Measurements from ENCODE around the gene THADA.
"Not testable (repeated sequence)": the region's sequence is repeated elsewhere in the genome, so short reads cannot be mapped to it uniquely, and the experiment has no call there.

THADA gene

GRCh38 chr2:43572244-43572643, 23.6 kb downstream of the THADA start:
- H3K4me1 Mint-ChIP-seq: peaks cover 5 to 8% of the 10 kb centered on the region in 2 donors
- no peak overlapping the region for H3K27ac Mint-ChIP-seq
- no peak overlapping the region for H3K4me3 Mint-ChIP-seq
- H3K9me3 Mint-ChIP-seq: no peaks in the 10 kb centered on the region
- ATAC-seq (replicated peaks) (no peak), DNase-seq (no peak)
- H3K27me3 Mint-ChIP-seq: no peaks in the 10 kb centered on the region
- H3K36me3 Mint-ChIP-seq: peaks cover 28 to 43% of the 10 kb centered on the region in 2 donors

DNA sequence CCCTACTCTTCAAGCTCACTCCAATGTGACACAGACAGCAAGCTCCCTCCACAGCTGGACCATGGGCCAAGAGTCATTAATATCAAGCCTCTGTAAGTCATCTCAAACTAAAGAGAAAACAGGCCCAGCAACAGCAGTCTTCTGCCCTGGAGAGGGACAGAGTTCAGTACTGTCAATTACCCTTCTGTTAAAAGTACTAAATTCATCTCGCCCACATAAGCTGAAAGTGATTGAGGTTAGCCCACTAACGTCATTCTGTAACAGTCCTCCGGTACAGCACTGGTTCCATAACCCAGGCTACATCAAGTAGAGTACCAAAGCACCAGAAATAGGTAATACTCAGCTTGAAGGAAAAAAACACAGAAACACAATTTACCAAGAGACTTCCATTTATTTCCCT, 25.9 kb downstream of the THADA start:
- ATAC-seq (replicated peaks): peak in 1 of 2 donors; percentile 41
- H3K36me3 Mint-ChIP-seq: peaks cover 25 to 38% of the 10 kb centered on the region in 2 donors

DNA sequence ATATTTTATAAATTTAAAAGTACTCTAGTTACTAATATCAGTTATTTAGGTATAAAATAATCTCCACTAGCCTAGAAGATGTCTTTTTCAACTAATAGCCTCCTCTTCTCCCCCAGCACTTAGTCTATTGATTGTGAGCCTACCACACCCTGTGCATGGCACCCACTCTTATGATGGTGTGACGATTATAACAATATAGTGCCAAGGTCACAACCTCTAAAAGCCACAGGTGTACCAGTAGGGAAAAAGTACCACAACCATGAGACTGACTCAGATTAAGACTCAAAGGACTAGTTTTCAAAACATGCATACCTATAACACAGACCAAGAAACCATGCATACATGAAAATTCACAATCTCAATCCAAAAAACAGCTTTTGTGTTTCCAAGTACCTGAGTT, 27.6 kb downstream of the THADA start:
- Mint-ChIP-seq H3K4me3 (no peak overlapping the region), H3K9me3 (no peaks in the 10 kb centered on the region), H3K4me1 (peaks cover 10 to 24% of the 10 kb centered on the region in 2 donors), H3K36me3 (peaks cover 31 to 42% of the 10 kb centered on the region in 2 donors), H3K27me3 (no peaks in the 10 kb centered on the region), H3K27ac (no peak overlapping the region)
- ATAC-seq (replicated peaks): no peak
- no peak for DNase-seq

More for the DNA sequence above, 25.9 kb downstream of the THADA start:
- H3K9me3 Mint-ChIP-seq: no peaks in the 10 kb centered on the region
- H3K27ac Mint-ChIP-seq: no peak overlapping the region
- no peak for DNase-seq
- H3K4me3 Mint-ChIP-seq: no peak overlapping the region
- no peaks in the 10 kb centered on the region for H3K27me3 Mint-ChIP-seq
- H3K4me1 Mint-ChIP-seq: peaks cover 10 to 24% of the 10 kb centered on the region in 2 donors

DNA sequence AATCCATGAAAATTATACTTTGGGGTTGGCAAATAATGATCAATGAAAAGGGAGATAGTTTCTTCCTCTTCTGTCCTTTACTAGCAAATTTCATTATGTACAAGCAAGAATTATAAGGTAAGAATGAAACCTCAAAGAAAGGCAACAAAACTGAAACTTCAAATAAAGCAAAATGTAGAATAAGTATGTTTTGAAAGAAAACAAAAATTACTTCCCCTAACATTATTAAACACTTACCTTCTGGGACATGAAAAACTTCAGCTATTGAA, 29.4 kb downstream of the THADA start:
- Mint-ChIP-seq H3K4me3 (no peak overlapping the region), H3K9me3 (no peaks in the 10 kb centered on the region), H3K4me1 (peaks cover 8 to 24% of the 10 kb centered on the region in 2 donors), H3K36me3 (peaks cover 27 to 45% of the 10 kb centered on the region in 2 donors), H3K27ac (no peak overlapping the region), H3K27me3 (no peaks in the 10 kb centered on the region)
- ATAC-seq (replicated peaks) (peak; percentile 72 to 76), DNase-seq (no peak)

- H3K36me3 Mint-ChIP-seq: peaks cover 27 to 51% of the 10 kb centered on the region in 2 donors
- no peak overlapping the region for H3K4me3 Mint-ChIP-seq
- H3K4me1 Mint-ChIP-seq: peaks cover 8 to 24% of the 10 kb centered on the region in 2 donors
- no peaks in the 10 kb centered on the region for H3K27me3 Mint-ChIP-seq
- ATAC-seq (replicated peaks): no peak
- DNase-seq: no peak
- H3K27ac Mint-ChIP-seq: no peak overlapping the region
- H3K9me3 Mint-ChIP-seq: no peaks in the 10 kb centered on the region
Observed at GRCh38 chr2:43563679-43564078, 32.2 kb downstream of the THADA start.

DNA sequence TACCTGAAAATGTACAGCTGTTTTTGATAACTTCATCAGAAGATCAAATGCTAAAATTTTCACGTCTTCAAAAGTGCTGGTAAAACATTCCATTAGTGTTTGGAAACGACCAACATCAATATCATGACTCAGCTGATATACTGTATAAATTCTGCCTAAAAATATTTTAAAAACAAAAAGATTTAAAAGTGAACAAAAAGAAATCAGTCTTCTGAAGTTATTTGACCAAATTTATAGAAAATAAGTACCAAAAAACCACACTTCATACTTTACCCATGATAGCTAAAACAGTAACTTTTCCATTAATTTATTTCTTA, 35.6 kb downstream of the THADA start:
- ATAC-seq (replicated peaks) (no peak), DNase-seq (no peak)
- no peaks in the 10 kb centered on the region for H3K27me3 Mint-ChIP-seq
- no peak overlapping the region for H3K4me3 Mint-ChIP-seq
- no peaks in the 10 kb centered on the region for H3K9me3 Mint-ChIP-seq
- H3K4me1 Mint-ChIP-seq: no peaks in the 10 kb centered on the region
- H3K36me3 Mint-ChIP-seq: peaks cover 27 to 54% of the 10 kb centered on the region in 2 donors
- H3K27ac Mint-ChIP-seq: no peak overlapping the region

DNA sequence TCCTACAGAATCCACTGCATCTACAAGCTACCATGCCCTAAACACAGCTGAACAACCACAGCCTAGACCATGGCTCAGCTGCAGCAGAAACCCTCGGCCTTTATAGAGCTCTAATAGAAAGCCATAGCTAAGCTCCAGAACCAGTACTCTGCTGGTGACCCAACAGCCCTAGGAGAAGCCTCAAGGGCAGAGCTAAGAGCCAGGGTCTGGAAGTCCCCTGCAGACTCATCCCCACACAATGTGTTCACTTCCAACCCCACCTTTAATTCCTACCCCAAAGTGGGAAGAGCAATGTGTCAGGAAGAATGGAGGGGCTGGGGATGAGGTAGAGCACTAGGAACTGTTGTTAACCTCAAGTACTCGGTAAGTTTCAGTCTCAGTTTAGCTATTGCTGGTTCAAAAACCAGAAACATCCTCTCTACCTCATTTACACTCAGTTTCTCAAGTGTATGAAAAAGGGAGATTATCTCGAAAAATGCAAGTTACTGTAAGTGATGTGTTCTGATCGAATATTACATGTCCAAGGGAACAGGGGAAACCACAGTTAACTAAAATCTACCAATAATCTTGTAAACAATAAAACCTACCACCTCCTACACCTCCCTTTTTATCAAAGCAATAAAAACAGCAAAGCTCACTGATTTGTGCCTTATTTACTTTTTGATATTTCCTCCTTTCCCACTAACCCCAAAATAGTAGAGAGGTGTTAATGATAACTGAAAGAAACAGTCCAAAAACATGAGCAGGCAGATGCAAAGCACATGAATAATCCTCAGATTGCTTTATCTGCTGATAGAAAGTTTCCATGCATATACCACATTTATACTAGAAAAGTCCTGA, 36.2 kb downstream of the THADA start:
- Mint-ChIP-seq H3K4me3 (no peak overlapping the region), H3K27ac (no peak overlapping the region), H3K27me3 (no peaks in the 10 kb centered on the region), H3K4me1 (no peaks in the 10 kb centered on the region), H3K36me3 (peaks cover 27 to 53% of the 10 kb centered on the region in 2 donors), H3K9me3 (no peaks in the 10 kb centered on the region)
- DNase-seq (no peak), ATAC-seq (replicated peaks) (no peak)

DNA sequence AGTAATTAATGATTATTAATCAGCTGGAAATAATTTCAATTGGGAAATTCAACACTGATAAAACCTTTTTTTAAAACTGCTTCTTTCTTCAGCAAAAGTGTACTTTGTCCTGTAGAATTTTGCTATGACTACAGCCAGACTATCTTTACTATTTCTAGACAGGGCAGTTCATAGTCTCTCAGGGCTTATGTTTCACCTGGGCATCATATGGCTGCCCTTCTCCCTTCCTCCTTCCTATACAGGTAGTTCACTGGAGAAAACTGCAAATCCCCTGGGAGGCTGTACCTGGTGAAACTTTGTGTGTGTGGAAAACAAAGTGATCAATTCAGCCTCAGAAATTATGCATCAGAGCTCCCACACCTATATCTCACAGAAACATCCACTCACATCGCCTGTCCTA, 38.6 kb downstream of the THADA start:
- peaks cover 24 to 46% of the 10 kb centered on the region in 2 donors for H3K36me3 Mint-ChIP-seq
- DNase-seq (no peak), ATAC-seq (replicated peaks) (no peak)
- H3K27ac Mint-ChIP-seq: no peak overlapping the region
- H3K9me3 Mint-ChIP-seq: no peaks in the 10 kb centered on the region
- H3K27me3 Mint-ChIP-seq: no peaks in the 10 kb centered on the region
- no peaks in the 10 kb centered on the region for H3K4me1 Mint-ChIP-seq
- no peak overlapping the region for H3K4me3 Mint-ChIP-seq

DNA sequence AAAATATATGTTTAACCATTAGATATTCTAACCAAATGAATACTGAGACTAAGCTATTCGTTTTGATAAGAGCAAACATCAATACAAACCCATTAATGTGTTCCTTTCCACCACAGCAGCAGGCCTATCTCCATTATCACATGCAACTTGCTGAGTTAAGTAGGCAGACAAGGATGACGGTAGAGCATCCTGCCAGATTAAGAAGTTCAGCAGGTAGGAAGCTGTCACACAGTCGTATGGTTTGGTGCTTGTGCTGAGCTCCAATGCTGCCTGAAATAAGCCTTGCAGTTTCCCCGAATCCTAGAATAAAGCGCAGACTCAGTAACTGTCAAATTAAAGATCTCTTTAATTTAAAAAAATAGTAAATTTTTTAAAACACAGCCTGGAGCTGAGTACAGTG, 39.6 kb downstream of the THADA start:
- Mint-ChIP-seq H3K4me1 (no peaks in the 10 kb centered on the region), H3K27ac (no peak overlapping the region), H3K9me3 (no peaks in the 10 kb centered on the region), H3K36me3 (peaks cover 24 to 42% of the 10 kb centered on the region in 2 donors), H3K27me3 (no peaks in the 10 kb centered on the region), H3K4me3 (no peak overlapping the region)
- ATAC-seq (replicated peaks) (no peak), DNase-seq (no peak)

- Mint-ChIP-seq H3K27ac (no peak overlapping the region), H3K4me1 (no peaks in the 10 kb centered on the region), H3K9me3 (no peaks in the 10 kb centered on the region), H3K4me3 (no peak overlapping the region), H3K27me3 (no peaks in the 10 kb centered on the region), H3K36me3 (peaks cover 30 to 38% of the 10 kb centered on the region in 2 donors)
- ATAC-seq (replicated peaks): no peak
- DNase-seq: no peak
Observed at GRCh38 chr2:43553341-43553855, 42.4 kb downstream of the THADA start.

GRCh38 chr2:43551990-43552389, 43.8 kb downstream of the THADA start:
- Mint-ChIP-seq H3K4me1 (no peaks in the 10 kb centered on the region), H3K27ac (no peak overlapping the region), H3K36me3 (peaks cover 31 to 42% of the 10 kb centered on the region in 2 donors), H3K9me3 (no peaks in the 10 kb centered on the region), H3K4me3 (no peak overlapping the region), H3K27me3 (no peaks in the 10 kb centered on the region)
- ATAC-seq (replicated peaks) (no peak), DNase-seq (no peak)

GRCh38 chr2:43548381-43548780, 47.5 kb downstream of the THADA start:
- ATAC-seq (replicated peaks); H3K27me3 Mint-ChIP-seq; DNase-seq; H3K4me3 Mint-ChIP-seq; H3K9me3 Mint-ChIP-seq; H3K4me1 Mint-ChIP-seq; H3K27ac Mint-ChIP-seq: not testable (repeated sequence)
- H3K36me3 Mint-ChIP-seq: peaks cover 21 to 37% of the 10 kb centered on the region in 2 donors

DNA sequence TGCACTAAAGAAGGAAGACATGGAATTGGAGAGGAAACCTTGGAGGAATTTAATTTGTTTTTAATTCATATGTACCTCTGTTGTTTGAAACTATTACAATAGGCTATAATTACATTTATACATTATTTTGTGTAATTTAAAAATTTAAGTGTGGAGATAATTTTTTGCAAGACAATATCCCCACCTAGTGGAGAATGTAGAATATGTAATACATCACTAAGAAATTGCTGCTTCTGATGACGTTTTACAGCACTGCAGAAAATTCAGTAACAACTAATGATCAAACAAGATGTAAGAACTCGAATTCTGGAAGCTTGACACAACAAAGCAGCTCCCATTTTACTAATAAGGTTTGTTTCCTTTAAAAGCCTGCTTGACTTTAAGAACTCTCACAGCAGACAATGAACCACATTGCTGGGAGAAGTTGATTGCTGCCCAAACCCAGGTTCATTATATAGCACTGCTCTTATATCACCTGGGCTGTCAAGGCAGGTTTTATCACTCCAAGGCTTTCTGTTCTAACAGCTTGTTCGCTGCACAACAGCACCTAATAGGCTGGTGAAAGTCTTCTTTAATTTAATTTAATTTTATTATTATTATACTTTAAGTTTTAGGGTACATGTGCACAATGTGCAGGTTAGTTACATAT, 53.4 kb downstream of the THADA start:
- DNase-seq (no peak), ATAC-seq (replicated peaks) (peak in 1 of 2 donors; percentile 49)
- Mint-ChIP-seq H3K4me3 (no peak overlapping the region), H3K27me3 (no peaks in the 10 kb centered on the region), H3K9me3 (no peaks in the 10 kb centered on the region), H3K4me1 (peaks cover 4 to 13% of the 10 kb centered on the region in 2 donors), H3K27ac (no peak overlapping the region), H3K36me3 (peaks cover 1 to 17% of the 10 kb centered on the region in 2 donors)

DNA sequence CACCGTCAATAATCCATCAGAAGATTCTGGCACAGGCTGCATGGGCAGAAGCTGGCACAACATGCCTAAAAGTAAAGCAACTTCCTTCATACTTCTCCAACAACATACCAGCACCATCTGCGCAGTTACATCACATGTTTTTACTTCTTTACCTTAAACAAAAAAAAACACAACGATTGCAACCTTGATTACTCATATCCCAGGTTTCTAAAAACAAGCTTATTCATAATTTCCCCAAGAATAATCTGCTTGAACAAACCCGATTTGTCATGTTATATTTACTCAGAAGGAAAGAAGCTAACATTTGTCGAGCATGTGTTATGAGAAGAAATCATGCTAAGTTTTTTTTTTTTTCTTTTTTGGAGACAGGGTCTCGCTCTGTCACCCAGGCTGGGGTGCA, 54.7 kb downstream of the THADA start:
- Mint-ChIP-seq H3K9me3 (no peaks in the 10 kb centered on the region), H3K27me3 (no peaks in the 10 kb centered on the region), H3K27ac (no peak overlapping the region), H3K36me3 (peaks cover 3 to 15% of the 10 kb centered on the region in 2 donors), H3K4me1 (peaks cover 7 to 20% of the 10 kb centered on the region in 2 donors), H3K4me3 (no peak overlapping the region)
- no peak for DNase-seq
- no peak for ATAC-seq (replicated peaks)
